GM19240 (cell line): ENCODE data around the gene NLRP11.

Experiments used
- DNase-seq: peaks from one replicate; pipeline ENCODE4 v3.0.0; 2011; ENCODE audit warnings: low spot score; ENCODE audit not compliant: insufficient read length

NLRP11 gene

DNA sequence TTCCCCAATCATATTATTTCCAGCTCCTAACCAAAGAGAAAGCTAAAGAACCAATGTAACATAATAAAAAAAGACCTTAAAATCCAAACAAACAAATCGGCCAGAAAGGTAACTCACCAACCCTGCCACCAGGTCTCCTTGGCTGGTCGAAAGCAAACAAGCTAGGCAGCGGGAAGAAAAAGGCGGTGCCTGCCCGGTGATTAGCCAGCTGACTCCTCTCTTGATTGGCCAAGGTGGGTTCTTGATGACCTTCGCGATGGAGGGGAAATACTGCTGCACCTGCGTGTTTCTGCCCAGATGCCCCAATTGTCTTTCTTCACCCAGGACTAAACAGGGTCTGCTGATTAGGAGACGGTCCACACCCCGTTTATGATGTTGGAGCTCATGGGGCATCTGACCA lies at the start of gene NLRP11:
Gene NLRP11, minus strand, starts transcription at position 154 of the 400 bp plus-strand sequence. CDS start 13,825 bp downstream, outside the sequence.
- no peak for DNase-seq

DNA sequence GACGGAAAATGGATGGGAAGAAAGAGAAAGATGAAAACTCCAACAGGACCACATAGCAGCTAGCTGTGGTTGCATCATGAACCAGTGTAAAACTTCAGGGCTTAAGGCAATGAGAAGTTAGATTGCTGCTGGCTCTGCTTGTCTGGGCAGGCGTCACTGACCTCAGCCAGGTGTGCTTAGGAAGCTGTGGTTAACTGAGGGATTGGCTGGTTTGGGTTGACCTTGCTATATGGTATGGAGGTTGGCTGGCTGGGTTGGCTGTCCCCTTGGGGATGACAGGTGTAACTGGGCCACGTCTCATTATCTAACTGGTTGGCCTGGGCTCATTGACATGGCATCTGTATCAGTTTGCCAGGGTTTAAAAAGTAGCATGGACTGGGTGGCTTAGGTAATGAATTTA lies 45.4 kb upstream of the NLRP11 start:
- DNase-seq, result no peak

DNA sequence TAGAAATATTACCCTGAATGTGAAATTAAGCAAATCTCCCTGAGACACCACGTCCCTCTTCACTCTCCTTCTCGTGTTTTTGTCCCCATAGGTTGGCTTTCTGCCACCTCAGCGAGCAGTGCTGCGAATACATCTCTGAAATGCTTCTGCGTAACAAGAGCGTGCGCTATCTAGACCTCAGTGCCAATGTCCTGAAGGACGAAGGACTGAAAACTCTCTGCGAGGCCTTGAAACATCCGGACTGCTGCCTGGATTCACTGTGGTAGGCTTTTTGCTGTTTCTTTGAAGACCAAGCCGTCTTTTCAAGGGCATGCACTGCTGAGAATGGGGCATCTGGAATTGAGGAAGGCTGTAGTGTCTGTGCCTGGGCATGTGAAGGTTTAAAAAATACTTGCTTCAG lies 38.9 kb upstream of the NLRP11 start:
- no peak for DNase-seq

DNA sequence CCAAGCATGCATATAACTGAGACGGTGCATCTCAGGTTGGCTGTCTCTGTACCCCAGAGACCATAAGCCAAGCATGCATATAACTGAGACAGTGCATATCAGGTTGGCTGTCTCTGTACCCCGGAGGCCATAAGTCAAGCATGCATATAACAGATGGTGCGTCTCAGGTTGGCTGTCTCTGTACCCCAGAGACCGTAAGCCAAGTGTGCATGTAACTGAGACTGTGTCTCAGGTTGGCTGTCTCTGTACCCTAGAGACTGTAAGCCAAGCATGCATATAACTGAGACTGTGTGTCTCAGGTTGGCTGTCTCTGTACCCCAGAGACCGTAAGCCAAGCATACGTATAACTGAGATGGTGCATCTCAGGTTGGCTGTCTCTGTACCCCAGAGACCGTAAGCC lies 35.3 kb upstream of the NLRP11 start:
- DNase-seq, result no peak

DNA sequence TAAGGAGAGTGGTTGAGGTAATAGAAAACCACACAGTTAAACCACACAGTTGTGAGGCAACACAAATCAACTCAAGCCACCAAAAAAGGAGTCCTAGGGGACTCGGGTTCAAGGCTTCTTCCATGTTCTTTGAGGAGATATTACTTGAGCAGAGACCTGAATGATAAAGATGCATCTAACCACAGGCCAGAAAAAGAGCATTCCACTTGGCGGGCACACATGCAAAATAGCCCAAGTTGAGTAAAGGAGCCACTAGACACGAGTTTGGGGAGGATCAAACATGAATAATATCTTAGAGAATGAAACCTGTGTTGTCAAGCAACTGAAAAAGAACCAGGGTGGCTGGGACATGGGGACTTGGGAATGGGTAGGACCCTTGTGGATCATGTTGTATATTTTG lies 34.7 kb upstream of the NLRP11 start:
- DNase-seq, result no peak

DNA sequence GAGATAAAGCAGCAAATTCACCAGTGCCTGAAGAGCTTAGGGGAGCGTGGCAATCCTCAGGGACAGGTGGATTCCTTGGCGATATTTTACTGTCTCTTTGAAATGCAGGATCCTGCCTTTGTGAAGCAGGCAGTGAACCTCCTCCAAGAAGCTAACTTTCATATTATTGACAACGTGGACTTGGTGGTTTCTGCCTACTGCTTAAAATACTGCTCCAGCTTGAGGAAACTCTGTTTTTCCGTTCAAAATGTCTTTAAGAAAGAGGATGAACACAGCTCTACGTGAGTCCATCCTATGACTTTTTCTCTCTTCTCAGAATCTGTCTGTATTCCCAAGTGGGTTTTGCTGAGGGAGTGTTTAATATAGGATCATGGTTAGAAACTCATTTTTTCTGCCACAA lies 27.2 kb upstream of the NLRP11 start:
- DNase-seq, result no peak

DNA sequence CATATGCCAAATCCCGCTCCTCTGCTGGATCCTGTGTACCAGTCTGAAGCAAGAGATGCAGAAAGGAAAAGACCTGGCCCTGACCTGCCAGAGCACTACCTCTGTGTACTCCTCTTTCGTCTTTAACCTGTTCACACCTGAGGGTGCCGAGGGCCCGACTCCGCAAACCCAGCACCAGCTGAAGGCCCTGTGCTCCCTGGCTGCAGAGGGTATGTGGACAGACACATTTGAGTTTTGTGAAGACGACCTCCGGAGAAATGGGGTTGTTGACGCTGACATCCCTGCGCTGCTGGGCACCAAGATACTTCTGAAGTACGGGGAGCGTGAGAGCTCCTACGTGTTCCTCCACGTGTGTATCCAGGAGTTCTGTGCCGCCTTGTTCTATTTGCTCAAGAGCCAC lies 26.6 kb upstream of the NLRP11 start:
- no peak for DNase-seq

DNA sequence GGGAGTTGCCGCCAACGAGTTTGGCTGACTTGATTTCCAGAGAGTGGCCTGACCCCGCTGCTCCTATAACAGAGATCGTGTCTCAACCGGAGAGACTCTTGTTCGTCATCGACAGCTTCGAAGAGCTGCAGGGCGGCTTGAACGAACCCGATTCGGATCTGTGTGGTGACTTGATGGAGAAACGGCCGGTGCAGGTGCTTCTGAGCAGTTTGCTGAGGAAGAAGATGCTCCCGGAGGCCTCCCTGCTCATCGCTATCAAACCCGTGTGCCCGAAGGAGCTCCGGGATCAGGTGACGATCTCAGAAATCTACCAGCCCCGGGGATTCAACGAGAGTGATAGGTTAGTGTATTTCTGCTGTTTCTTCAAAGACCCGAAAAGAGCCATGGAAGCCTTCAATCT lies 26.2 kb upstream of the NLRP11 start:
- no peak for DNase-seq

DNA sequence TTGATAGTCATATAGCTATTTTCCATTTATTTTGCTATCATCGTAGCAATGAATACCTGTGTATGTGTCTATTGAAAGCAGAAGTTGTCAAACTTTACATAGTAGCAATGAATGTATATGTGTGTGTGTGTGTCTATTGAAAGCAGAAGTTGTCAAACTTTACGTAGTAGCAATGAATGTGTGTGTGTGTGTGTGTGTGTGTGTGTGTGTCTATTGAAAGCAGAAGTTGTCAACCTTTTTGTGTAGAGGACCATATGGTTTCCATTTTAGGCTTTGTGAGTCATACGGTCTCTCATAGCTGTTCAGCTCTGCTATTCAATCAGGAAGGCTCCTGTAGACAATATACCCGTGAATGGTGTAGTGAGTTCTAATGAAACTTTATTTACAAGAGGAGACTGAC lies 25.4 kb upstream of the NLRP11 start:
- DNase-seq, result no peak

DNA sequence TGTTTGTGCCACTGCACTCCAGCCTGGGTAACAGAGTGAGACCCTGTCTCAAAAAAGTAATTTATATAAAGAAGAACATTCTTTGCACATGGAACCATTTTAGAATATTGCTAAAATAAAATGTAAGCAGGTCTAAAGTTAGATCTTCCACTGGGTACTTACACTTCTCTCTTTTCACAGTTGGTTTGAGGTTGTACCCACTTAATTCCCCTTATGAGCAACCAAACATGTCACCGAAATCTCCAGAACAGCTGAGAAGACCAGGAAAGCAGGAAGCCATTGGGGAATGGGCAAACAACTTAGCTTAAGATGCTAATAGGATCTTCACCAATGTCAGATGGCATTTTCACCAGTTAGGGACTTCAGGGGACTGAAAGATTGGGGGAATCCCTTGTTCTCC lies 23.4 kb upstream of the NLRP11 start:
- no peak for DNase-seq

DNA sequence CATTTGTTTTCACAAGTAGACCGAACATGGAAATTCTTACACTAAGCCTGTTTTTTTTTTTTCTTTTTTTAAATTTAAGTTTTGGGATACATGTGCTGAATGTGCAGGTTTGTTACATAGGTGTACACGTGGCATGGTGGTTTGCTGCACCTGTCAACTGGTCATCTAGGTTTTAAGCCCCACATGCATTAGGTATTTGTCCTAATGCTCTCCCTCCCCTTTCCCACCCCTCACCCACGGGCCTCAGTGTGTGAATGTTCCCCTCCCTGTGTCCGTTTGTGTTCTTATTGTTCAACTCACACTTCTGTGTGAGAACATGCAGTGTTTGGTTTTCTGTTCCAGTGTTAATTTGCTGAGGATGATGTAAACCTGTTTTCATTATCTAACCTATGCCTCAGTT lies 7.1 kb upstream of the NLRP11 start:
- no peak for DNase-seq

DNA sequence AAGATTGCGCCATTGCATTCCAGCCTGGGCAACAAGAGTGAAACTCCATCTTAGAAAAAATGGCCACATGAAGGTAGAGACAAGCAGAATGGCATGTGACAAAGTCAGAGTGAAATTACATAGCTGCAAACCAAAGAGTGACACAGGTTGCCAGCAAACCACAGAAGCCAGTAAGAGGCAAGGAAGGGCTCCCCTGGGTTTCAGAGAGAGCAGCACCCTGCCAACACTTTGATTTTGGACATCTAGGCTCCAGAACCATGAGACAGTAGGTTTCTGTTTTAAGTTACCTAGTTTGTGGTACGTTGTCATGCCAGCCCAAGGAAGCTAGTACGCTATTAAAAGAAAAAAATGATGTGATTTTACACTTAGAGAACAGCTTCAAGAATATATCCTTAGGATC lies 6.5 kb upstream of the NLRP11 start:
- no peak for DNase-seq

DNA sequence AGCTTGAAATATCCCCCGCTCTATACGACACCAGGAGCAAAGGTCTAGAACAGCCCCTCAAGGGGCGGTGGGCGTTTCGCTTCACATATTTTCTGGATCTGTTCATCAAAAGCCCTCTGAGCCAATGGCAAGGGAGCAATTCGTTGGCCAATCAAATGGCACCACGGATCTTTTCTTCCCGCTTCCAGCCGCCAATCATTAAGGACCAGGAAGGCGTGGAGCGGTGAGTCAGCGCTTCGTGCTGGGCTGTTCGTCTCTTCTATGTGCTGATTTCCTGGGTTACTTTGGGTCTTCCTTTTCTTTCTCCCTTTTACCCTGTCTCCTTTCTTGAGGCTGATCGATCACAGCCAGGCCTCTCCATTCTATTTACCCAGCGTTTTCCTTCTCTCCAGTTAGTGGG lies 4.5 kb upstream of the NLRP11 start, which contains the start of gene NLRP4:
Gene NLRP4, plus strand, starts transcription at position 201 of the 400 bp plus-strand sequence. CDS start 15,541 bp downstream, outside the sequence.
- DNase-seq, result no peak

DNA sequence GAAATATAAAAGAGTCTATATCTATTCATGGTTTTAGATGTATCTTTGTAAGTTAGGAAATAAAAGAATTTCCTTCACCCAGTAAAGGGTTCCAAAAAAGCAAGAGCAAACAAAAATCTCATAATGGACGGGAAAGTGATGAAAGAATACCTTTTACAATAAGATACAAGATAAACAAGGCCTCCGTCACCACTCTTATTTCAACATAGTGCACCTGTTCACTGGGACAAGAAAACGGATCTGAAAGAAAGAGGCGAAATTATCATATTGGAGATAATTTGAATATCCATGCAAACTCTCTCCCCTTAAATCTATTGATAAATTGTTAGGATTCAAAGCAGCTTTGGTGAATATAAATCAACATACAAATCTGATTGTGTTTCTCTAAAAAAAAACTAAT lies 877 bp upstream of the NLRP11 start:
- DNase-seq, result no peak

DNA sequence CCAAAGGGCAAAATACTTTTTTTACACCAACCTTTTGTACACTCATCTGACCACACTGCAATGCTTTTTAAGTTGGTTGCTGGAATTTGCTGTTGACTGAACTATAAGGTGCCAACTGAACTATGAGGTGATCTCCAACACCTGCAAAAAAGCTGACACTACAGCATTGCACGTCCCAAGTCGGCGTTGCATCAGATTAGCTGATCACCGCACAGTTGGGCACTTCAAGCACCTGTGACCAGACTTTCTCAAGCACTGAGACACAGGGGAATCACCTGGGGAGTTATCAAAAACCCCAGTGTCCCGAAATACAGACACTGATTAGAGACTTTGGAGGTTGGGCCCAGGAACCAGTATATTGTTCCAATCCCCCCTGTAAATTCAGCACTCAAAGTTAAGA lies 1.1 kb downstream of the NLRP11 start:
- no peak for DNase-seq

DNA sequence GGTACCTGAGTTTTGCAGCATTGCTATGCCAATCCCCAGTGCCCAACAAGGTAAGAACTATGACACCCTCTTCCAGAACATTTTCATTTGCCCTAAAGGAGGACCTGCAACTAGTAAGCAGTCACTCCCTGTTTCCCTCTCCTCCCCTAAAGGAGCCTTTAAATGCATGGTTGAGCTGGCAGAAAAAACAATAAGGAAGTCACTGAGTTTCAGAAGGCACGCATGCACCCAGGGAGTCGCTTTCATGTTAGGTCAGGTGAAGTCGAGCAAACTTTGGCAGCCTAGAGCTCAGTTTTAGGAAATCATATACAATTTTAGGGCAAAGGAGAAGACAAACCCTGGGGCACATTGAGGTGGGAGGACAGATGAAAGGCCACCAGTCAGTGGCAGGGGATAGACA lies 11.8 kb downstream of the NLRP11 start:
- no peak for DNase-seq

DNA sequence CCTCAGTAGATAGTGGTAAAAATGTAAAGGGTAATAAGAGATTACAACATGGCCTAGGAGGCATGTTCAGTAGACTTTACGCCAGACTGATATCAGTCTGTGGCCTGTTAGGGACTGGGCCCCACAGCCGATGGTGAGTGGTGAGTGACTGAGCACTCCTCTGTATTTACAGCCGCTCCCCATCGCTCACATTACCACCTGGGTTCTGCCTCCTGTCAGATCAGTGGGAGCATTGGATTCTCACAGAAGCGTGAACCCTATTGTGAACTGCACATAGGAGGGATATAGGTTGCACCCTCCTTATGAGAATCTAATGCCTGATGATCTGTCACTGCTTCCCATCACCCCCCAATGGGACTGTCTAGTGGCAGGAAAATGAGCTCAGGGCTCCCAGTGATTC lies 17.9 kb downstream of the NLRP11 start:
- DNase-seq, result no peak

DNA sequence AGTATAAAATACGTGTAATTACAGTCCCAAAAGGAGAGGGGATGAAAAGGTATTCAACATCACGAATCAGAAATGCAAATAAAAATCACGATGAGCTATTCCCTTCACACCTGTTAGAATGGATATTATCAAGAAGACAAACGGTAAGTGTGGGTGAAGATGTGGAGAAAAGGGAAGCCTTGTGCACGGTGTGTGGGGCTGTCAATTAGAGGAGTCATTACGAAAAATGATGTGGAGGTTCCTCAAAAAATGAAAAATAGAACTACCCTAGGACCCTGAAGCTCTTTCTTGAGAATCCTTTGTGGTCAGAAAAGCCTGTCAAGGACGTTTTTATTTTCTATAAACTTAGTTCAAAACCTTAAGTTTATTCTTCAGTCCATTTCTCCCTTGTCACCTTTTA lies 19.4 kb downstream of the NLRP11 start:
- DNase-seq, result no peak

DNA sequence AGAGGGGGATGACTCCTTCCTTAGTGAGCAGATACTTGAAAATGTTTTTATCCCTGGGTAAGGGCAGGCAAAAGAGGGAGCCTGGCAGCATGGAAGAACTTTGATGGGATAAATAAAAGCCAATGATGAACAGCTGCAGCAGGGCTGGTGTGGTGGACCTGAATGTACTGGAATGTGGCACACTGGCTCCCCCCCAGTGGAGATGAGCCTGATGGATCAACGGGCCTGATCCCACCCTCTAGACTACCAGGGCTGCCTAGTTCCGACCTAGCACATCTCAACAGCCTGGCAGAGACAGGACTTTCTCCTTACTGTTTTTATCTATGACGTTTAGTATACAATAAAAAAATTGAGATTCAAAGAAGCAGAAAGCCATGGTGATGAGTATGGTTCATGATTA lies 20.5 kb downstream of the NLRP11 start:
- no peak for DNase-seq

DNA sequence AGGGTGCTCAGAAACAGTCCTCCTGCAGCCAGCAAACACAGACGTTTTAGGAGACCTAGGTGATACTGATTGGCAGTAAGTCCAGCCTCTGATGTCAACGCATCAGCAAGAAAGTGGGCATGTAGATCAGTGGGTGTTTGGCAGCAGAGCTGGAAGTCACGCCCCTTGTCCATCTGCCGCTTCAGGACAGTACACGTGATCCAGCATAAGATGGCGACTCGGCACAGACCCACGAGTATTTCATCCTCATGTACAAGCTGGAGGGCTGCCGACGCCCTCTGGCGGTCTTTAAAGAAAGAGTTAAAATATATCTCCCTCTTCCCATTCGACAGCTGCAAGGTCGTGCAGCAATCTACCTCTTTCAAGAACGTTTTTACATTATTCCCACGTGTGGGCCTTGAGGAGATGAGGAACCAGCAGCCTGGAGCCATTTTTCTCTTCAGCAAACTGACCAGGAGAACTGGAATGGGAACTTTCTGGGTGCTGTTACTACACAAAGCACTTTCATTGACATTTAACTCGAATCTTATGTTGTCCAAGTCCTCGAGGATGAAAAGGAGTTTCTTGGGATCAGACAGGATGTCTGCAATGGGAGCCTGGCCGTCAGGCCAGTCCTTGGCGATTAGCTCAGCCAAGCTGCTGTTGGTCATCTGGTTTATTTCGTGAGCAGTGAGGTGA lies 22.3 kb downstream of the NLRP11 start:
- no peak for DNase-seq

DNA sequence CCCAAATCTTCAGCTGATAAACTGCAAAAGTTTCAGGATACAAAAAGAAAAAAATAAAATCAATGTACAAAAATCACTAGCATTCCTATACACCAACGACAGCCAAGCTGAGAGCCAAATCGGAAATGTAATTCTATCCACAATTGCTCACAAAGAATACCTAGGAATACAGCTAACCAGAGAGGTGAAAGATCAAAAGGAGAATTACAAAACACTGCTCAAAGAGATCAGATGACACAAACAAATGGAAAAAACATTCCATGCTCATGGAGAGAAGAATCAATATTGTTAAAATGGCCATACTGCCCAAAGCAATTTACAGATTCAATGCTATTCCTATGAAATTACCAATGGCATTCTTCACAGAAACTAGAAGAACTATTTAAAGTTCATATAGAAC lies 29.5 kb downstream of the NLRP11 start:
- DNase-seq, result no peak

DNA sequence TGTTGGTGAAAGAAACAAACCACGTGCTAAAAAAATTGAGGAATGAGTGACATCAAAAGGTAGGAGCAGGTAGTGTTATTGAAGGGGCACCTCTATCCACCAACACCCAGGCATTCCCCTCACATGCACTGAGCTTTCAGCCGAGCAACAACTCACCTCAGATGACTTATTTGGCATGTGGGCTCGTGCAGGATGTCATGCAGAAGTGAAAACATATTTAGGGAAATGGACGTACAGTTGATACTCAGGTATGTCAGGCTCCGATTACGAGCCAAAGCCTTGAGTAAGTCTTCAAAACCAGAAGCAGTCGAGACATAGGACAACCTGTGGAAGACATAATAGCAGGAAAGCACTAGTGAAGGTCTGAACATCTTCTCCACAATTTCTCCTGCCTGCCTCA lies 30.4 kb downstream of the NLRP11 start:
- no peak for DNase-seq

DNA sequence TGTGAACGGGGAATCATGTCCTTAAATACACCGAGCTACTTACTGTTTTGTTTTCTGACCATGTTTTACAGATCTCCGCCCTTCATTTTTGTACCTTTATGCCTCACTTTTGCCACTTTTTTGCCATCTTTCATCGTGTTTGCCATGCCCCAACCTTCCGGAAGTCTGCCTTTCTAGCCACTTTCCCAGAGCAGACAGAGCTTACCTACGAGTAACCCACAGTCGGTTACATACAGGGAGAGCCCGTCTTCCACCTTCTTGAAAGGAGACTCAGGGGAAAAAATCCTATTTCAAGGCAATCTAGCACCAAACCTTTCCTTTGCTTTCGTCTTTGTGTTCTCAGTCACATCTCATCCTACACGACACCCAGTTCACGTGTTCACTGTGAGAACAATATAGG lies 36.8 kb downstream of the NLRP11 start:
- no peak for DNase-seq

DNA sequence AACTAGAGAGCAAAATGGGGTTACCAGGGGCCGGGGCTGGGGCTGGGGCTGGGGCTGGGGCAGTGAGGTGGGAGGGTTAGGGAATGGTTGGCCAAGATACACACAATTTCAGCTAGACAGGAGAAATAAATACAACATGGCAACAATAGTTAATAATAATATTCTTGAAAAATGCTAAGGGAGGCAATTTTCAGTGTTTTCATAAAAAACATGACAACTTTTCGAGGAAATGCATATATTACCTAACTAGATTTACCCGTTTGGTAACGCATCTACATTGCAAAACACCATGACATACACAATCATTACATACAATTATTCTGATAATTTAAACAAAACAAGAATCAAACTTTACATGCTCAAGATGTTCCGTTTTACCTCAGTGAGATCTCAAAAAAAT lies 50.7 kb downstream of the NLRP11 start:
- no peak for DNase-seq
